Activated CD8-positive, alpha-beta memory T cell treated with anti-CD3 and anti-CD28 coated beads for 4 hours (primary cell): Measurements from ENCODE around the gene SLC44A3.

Source experiments
- DNase-seq, 2 donors: peaks; one replicate each; pipeline ENCODE4 v3.0.0-alpha.2; 2020; ENCODE audit warnings: low read depth in 2 of 2

SLC44A3 gene

GRCh38 chr1:94801919-94802546 is 18.1 kb upstream of the SLC44A3 start:
- DNase-seq, result no peak

GRCh38 chr1:94803106-94803505 is 17.1 kb upstream of the SLC44A3 start:
- no peak for DNase-seq

GRCh38 chr1:94803517-94804441 is 16.4 kb upstream of the SLC44A3 start:
- no peak for DNase-seq

GRCh38 chr1:94804442-94804837 is 15.7 kb upstream of the SLC44A3 start:
- DNase-seq, result no peak

GRCh38 chr1:94805912-94806311 is 14.2 kb upstream of the SLC44A3 start:
- peak; percentile 2 to 7 for DNase-seq

GRCh38 chr1:94806441-94806871 is 13.7 kb upstream of the SLC44A3 start:
- no peak for DNase-seq

- no peak for DNase-seq
Observed at GRCh38 chr1:94807742-94808491, 12.2 kb upstream of the SLC44A3 start.

- no peak for DNase-seq
Observed at GRCh38 chr1:94808669-94809068, 11.5 kb upstream of the SLC44A3 start.

GRCh38 chr1:94812985-94813384 is 7.2 kb upstream of the SLC44A3 start:
- DNase-seq, result no peak

GRCh38 chr1:94816030-94816429 is 4.1 kb upstream of the SLC44A3 start:
- no peak for DNase-seq

- DNase-seq, result no peak
Observed at GRCh38 chr1:94817712-94818111, 2.4 kb upstream of the SLC44A3 start.

- DNase-seq, result no peak
Observed at GRCh38 chr1:94819238-94819944, 766 bp upstream of the SLC44A3 start.

GRCh38 chr1:94820936-94821335 is 779 bp downstream of the SLC44A3 start:
- DNase-seq, result no peak

GRCh38 chr1:94821636-94822305 is 1.6 kb downstream of the SLC44A3 start:
- no peak for DNase-seq

- DNase-seq, result no peak
Observed at GRCh38 chr1:94823116-94823515, 3.0 kb downstream of the SLC44A3 start.

GRCh38 chr1:94825936-94826335 is 5.8 kb downstream of the SLC44A3 start:
- DNase-seq, result no peak

- DNase-seq, result no peak
Observed at GRCh38 chr1:94827434-94827833, 7.3 kb downstream of the SLC44A3 start.

GRCh38 chr1:94828251-94828650 is 8.1 kb downstream of the SLC44A3 start:
- DNase-seq, result no peak

GRCh38 chr1:94831641-94832040 is 11.5 kb downstream of the SLC44A3 start:
- no peak for DNase-seq

GRCh38 chr1:94832446-94832845 is 12.3 kb downstream of the SLC44A3 start:
- DNase-seq, result no peak

GRCh38 chr1:94832931-94833585 is 12.9 kb downstream of the SLC44A3 start:
- no peak for DNase-seq
